Measurements from ENCODE around the gene AGR3.
"Not testable (repeated sequence)": the region's sequence is repeated elsewhere in the genome, so short reads cannot be mapped to it uniquely, and the experiment has no call there.

AGR3 gene

GRCh38 chr7:16879181-16879580 lies 2.6 kb downstream of the AGR3 start:
- no peak overlapping the region for H3K4me2 ChIP-seq
- no peak overlapping the region for H3K9ac ChIP-seq
- no peak overlapping the region for H3K4me3 ChIP-seq
- no peak for TF ChIP-seq Cebpa-rat (IDR thresholded peaks at IDR 0.05)
- H3K27ac ChIP-seq, result no peak overlapping the region
- H3K36me3 ChIP-seq, result no peaks in the 10 kb centered on the region
- H3K9me3 ChIP-seq (replicated peaks in 1 of 11), result no peaks in the 10 kb centered on the region
- H3K27me3 ChIP-seq, result no peaks in the 10 kb centered on the region
- no peaks in the 10 kb centered on the region for H4K20me1 ChIP-seq
- H3K4me1 ChIP-seq, result no peaks in the 10 kb centered on the region

- no peaks in the 10 kb centered on the region for H3K36me3 ChIP-seq
- peaks cover 10 to 15% (median 13%) of the 10 kb centered on the region in 11 experiments; a peak in 19 of 22 replicates for H3K9me3 ChIP-seq (replicated peaks in 1 of 11)
- H3K27me3 ChIP-seq, result no peaks in the 10 kb centered on the region
- no peak overlapping the region for H3K9ac ChIP-seq
- H3K4me2 ChIP-seq, result no peak overlapping the region
- TF ChIP-seq Cebpa-rat (IDR thresholded peaks at IDR 0.05), result no peak
- H4K20me1 ChIP-seq, result no peaks in the 10 kb centered on the region
- H3K4me1 ChIP-seq, result no peaks in the 10 kb centered on the region
- no peak overlapping the region for H3K27ac ChIP-seq
- H3K4me3 ChIP-seq, result no peak overlapping the region
Measured at GRCh38 chr7:16875861-16876260, 5.9 kb downstream of the AGR3 start.

GRCh38 chr7:16874066-16874465 lies 7.7 kb downstream of the AGR3 start:
- no peaks in the 10 kb centered on the region for H3K27me3 ChIP-seq
- no peaks in the 10 kb centered on the region for H3K36me3 ChIP-seq
- no peaks in the 10 kb centered on the region for H3K4me1 ChIP-seq
- no peak overlapping the region for H3K4me3 ChIP-seq
- TF ChIP-seq Cebpa-rat (IDR thresholded peaks at IDR 0.05), result no peak
- H3K4me2 ChIP-seq, result no peak overlapping the region
- peaks cover 10 to 15% (median 13%) of the 10 kb centered on the region in 11 experiments; a peak in 19 of 22 replicates for H3K9me3 ChIP-seq (replicated peaks in 1 of 11)
- H4K20me1 ChIP-seq, result no peaks in the 10 kb centered on the region
- H3K27ac ChIP-seq, result no peak overlapping the region
- no peak overlapping the region for H3K9ac ChIP-seq

GRCh38 chr7:16867328-16867727 lies 14.5 kb downstream of the AGR3 start:
- H3K4me1 ChIP-seq, result no peaks in the 10 kb centered on the region
- no peaks in the 10 kb centered on the region for H3K36me3 ChIP-seq
- H3K9ac ChIP-seq, result no peak overlapping the region
- no peak for TF ChIP-seq Cebpa-rat (IDR thresholded peaks at IDR 0.05)
- H3K9me3 ChIP-seq (replicated peaks in 1 of 11), result peaks cover 8 to 11% (median 10%) of the 10 kb centered on the region in 11 experiments; a peak in 19 of 22 replicates
- no peak overlapping the region for H3K4me2 ChIP-seq
- no peaks in the 10 kb centered on the region for H4K20me1 ChIP-seq
- no peak overlapping the region for H3K4me3 ChIP-seq
- no peak overlapping the region for H3K27ac ChIP-seq
- H3K27me3 ChIP-seq, result no peaks in the 10 kb centered on the region

- H3K9me3 ChIP-seq (replicated peaks in 1 of 11); H3K4me3 ChIP-seq; H3K27ac ChIP-seq; H3K9ac ChIP-seq; H4K20me1 ChIP-seq; H3K36me3 ChIP-seq; H3K4me2 ChIP-seq; H3K27me3 ChIP-seq: not testable (repeated sequence)
- peaks cover 21 to 31% (median 28%) of the 10 kb centered on the region in 10 experiments for H3K4me1 ChIP-seq
Measured at GRCh38 chr7:16853189-16853588, 28.6 kb downstream of the AGR3 start.

- Histone ChIP-seq H3K4me2 (peak overlapping the region; percentile 67 to 99 (median 87)), H3K9me3 (replicated peaks in 1 of 11) (no peaks in the 10 kb centered on the region), H3K27ac (peak overlapping the region in 1 of 11 experiments; percentile 45; a peak in 4 of 22 replicates), H3K36me3 (no peaks in the 10 kb centered on the region), H4K20me1 (peaks cover 0 to 6% (median 0%) of the 10 kb centered on the region in 11 experiments; a peak in 1 of 22 replicates), H3K9ac (no peak overlapping the region), H3K4me1 (peaks cover 21 to 31% (median 28%) of the 10 kb centered on the region in 10 experiments), H3K4me3 (no peak overlapping the region; a peak in 1 of 20 replicates), H3K27me3 (peaks cover 0 to 8% (median 0%) of the 10 kb centered on the region in 11 experiments; a peak in 4 of 22 replicates)
- TF ChIP-seq Cebpa-rat (IDR thresholded peaks at IDR 0.05), result no peak
Measured at GRCh38 chr7:16851829-16852228, 30.0 kb downstream of the AGR3 start.

GRCh38 chr7:16850614-16851466 lies 30.9 kb downstream of the AGR3 start:
- H4K20me1 ChIP-seq, result peaks cover 0 to 6% (median 0%) of the 10 kb centered on the region in 11 experiments; a peak in 1 of 22 replicates
- H3K4me3 ChIP-seq, result peak overlapping the region in 9 of 10 experiments; percentile 32 to 66 (median 49); a peak in 17 of 20 replicates
- peaks cover 21 to 31% (median 28%) of the 10 kb centered on the region in 10 experiments for H3K4me1 ChIP-seq
- H3K27ac ChIP-seq, result peak overlapping the region in 8 of 11 experiments; percentile 3 to 60 (median 45); a peak in 10 of 22 replicates
- H3K4me2 ChIP-seq, result peak overlapping the region; percentile 68 to 99 (median 90)
- no peaks in the 10 kb centered on the region for H3K36me3 ChIP-seq
- peak overlapping the region in 10 of 11 experiments; percentile 9 to 69 (median 49); a peak in 15 of 22 replicates for H3K9ac ChIP-seq
- H3K27me3 ChIP-seq, result peaks cover 0 to 8% (median 0%) of the 10 kb centered on the region in 11 experiments; a peak in 4 of 22 replicates
- TF ChIP-seq Cebpa-rat (IDR thresholded peaks at IDR 0.05), result no peak
- H3K9me3 ChIP-seq (replicated peaks in 1 of 11), result no peaks in the 10 kb centered on the region

GRCh38 chr7:16849296-16850148 lies 32.3 kb downstream of the AGR3 start:
- TF ChIP-seq Cebpa-rat (IDR thresholded peaks at IDR 0.05), result no peak
- H3K36me3 ChIP-seq, result no peaks in the 10 kb centered on the region
- peaks cover 0 to 8% (median 0%) of the 10 kb centered on the region in 11 experiments; a peak in 4 of 22 replicates for H3K27me3 ChIP-seq
- H3K4me2 ChIP-seq, result peak overlapping the region in 7 of 11 experiments; percentile 18 to 99 (median 36); a peak in 10 of 22 replicates
- H3K27ac ChIP-seq, result no peak overlapping the region
- peaks cover 0 to 6% (median 0%) of the 10 kb centered on the region in 11 experiments; a peak in 1 of 22 replicates for H4K20me1 ChIP-seq
- H3K9me3 ChIP-seq (replicated peaks in 1 of 11), result no peaks in the 10 kb centered on the region
- H3K9ac ChIP-seq, result no peak overlapping the region
- peaks cover 21 to 31% (median 28%) of the 10 kb centered on the region in 10 experiments for H3K4me1 ChIP-seq
- no peak overlapping the region for H3K4me3 ChIP-seq

Data from BLaER1 treated with 17β-estradiol and CSF1 and Interleukin-3, amounts not matched to agents 10 nM and 100 nM (cell line).